ENCODE data around the gene ZBTB42.

- TF ChIP-seq GATA2 (IDR thresholded peaks at IDR 0.05; ENCODE audit: low read depth, low read length) (no peak), GATA3 (IDR thresholded peaks at IDR 0.05; ENCODE audit: low read depth, low read length) (no peak)
Measured at GRCh38 chr14:104826861-104827176, 25.9 kb downstream of the ZBTB42 start.
